Right lobe of liver (tissue), 4 donors: ENCODE data around the gene FEN1.

Experiments
- CTCF ChIP-seq, 4 donors: fragments of 200-600 bp in 3 of 4; fragments of 450-650 bp in 1 of 4; IDR thresholded peaks; one replicate each; pipeline versions ENCODE4 v1.5.1 to v1.8.0; 2016 to 2022; ENCODE audit warnings: antibody characterized with exemption in 4 of 4, mild to moderate bottlenecking in 2 of 4
- POLR2A ChIP-seq: fragments of 450-650 bp; IDR thresholded peaks from one replicate; pipeline ENCODE4 v1.6.1; 2017; ENCODE audit warnings: antibody characterized with exemption, mild to moderate bottlenecking
- donor health status: DM: no; HTN: no; CAD: no.
- donor health status: DM: no; HTN: no; CAD: no.
- donor health status: DM: no; HTN: yes; CAD: no.

- TF ChIP-seq CTCF (IDR thresholded peaks at IDR 0.05) (peak; percentile 84 to 95 (median 90)), POLR2A (no peak)
Observed at GRCh38 chr11:61797263-61797944, 4.7 kb downstream of the FEN1 start.
